PC-9 (cell line): ENCODE measurements around the gene HINFP. TPM values are rescaled to one million over a fixed set of nuclear protein-coding genes. Genes with fewer than 3 reads are reported as not detected.
A peak's percentile ranks its signal among the peaks of the same experiment; 100 is the strongest.

Source experiments
- BruUV-seq: library from RNA; stranded (reverse); fragments of 400-500 nt; replicated peaks from 2 replicates; lab custom pipeline; 2021; lab: Mats Ljungman, UMichigan
- CTCF ChIA-PET: fragments of 300-600 bp; sonication (Branson Sonifier 250); formaldehyde crosslinking; loops from one replicate; lab custom pipeline; 2022; ENCODE audit warnings: antibody characterized with exemption; lab: Charles Lee
- POLR2A ChIA-PET: fragments of 300-600 bp; sonication (Branson Sonifier 250); formaldehyde crosslinking; loops from one replicate; lab custom pipeline; 2022; ENCODE audit warnings: antibody characterized with exemption; ENCODE audit not compliant: unreplicated experiment; lab: Charles Lee
- DNase-seq, 2 experiments: peaks; one replicate each; pipeline versions ENCODE4 v3.0.0 to v3.0.0-alpha.2; 2015 to 2022; ENCODE audit warnings: mixed read lengths in 1 of 2
- H2AFZ ChIP-seq: fragments of 200-600 bp; sonication (generic); 2 replicates; pipeline ENCODE4 v1.8.1; 2017; ENCODE audit warnings: antibody characterized with exemption
- H3F3A ChIP-seq: fragments of 200-600 bp; sonication (generic); 2 replicates; pipeline ENCODE4 v1.8.1; 2017; ENCODE audit warnings: antibody characterized with exemption, mild to moderate bottlenecking, low read depth; ENCODE audit not compliant: insufficient read depth
- H3K27ac ChIP-seq: fragments of 200-600 bp; sonication (generic); 2 replicates; pipeline ENCODE4 v1.6.1; 2016; ENCODE audit warnings: mixed run types
- H3K27me3 ChIP-seq: fragments of 200-600 bp; sonication (generic); 2 replicates; pipeline ENCODE4 v1.6.1; 2016; ENCODE audit warnings: low read depth, mixed run types; ENCODE audit not compliant: insufficient read depth
- H3K36me3 ChIP-seq: fragments of 200-600 bp; sonication (generic); 2 replicates; pipeline ENCODE4 v1.6.1; 2016; ENCODE audit warnings: low read depth, mixed run types
- H3K4me1 ChIP-seq: fragments of 200-600 bp; sonication (generic); replicated peaks from 2 replicates; pipeline ENCODE4 v1.6.1; 2016; ENCODE audit warnings: mixed run types; ENCODE audit not compliant: insufficient read depth
- H3K4me2 ChIP-seq: fragments of 200-600 bp; sonication (generic); 2 replicates; pipeline ENCODE4 v1.6.1; 2017; ENCODE audit warnings: mixed run types
- H3K4me3 ChIP-seq: fragments of 200-600 bp; sonication (generic); 2 replicates; pipeline ENCODE4 v1.6.1; 2016; ENCODE audit warnings: mixed run types
- H3K79me2 ChIP-seq: fragments of 200-600 bp; sonication (generic); 2 replicates; pipeline ENCODE4 v1.6.1; 2017; ENCODE audit warnings: low read depth, mixed run types
- H3K9me2 ChIP-seq: fragments of 200-600 bp; sonication (generic); 2 replicates; pipeline ENCODE4 v1.8.1; 2017; ENCODE audit warnings: mild to moderate bottlenecking; ENCODE audit not compliant: insufficient read depth
- H3K9me3 ChIP-seq: fragments of 200-600 bp; sonication (generic); 2 replicates; pipeline ENCODE4 v1.8.1; 2016; ENCODE audit warnings: low read depth; ENCODE audit not compliant: insufficient read depth
- H4K20me1 ChIP-seq: fragments of 200-600 bp; sonication (generic); 2 replicates; pipeline ENCODE4 v1.8.1; 2017; ENCODE audit not compliant: insufficient read depth
- CTCF ChIP-seq: fragments of 200-600 bp; sonication (generic); conservative IDR thresholded peaks from 2 replicates; pipeline ENCODE4 v1.6.1; 2017; ENCODE audit warnings: mixed run types, antibody characterized with exemption, mild to moderate bottlenecking, moderate library complexity
- EZH2 ChIP-seq: fragments of 200-600 bp; sonication (generic); IDR thresholded peaks from 2 replicates; pipeline ENCODE4 v1.8.0; 2017; ENCODE audit warnings: antibody characterized with exemption, low read depth
- intact Hi-C: fragments of 100-400 bp; cut with micrococcal nuclease; formaldehyde crosslinking; loops from one replicate; pipeline ENCODE4 v1.10.0; 2022; ENCODE audit not compliant: unreplicated experiment
- total RNA-seq: library from RNA; stranded (reverse); gene quantifications from 2 replicates; pipeline ENCODE4 v1.2.3, GENCODE V29; 2021

HINFP gene
- total RNA-seq, 1 experiment from 2014 or later = 35.5 TPM

GRCh38 chr11:119148720-119149017, 27.3 kb downstream of the HINFP start:
- POLR2A ChIA-PET = no interaction called here
- peaks cover 15% of the 10 kb centered on the region; the same call in 1 of the 2 replicates for H3F3A ChIP-seq
- H3K36me3 ChIP-seq = no peaks in the 10 kb centered on the region
- TF ChIP-seq CTCF (no peak), EZH2 (no peak; the same call in 1 of the 2 replicates)
- peaks cover 48% of the 10 kb centered on the region for H3K27me3 ChIP-seq
- H3K4me2 ChIP-seq = peak overlapping the region; percentile 99
- no peaks in the 10 kb centered on the region for H4K20me1 ChIP-seq
- peaks cover 9% of the 10 kb centered on the region; the same call in 1 of the 2 replicates for H3K4me1 ChIP-seq
- peak overlapping the region; percentile 84 for H3K4me3 ChIP-seq
- DNase-seq = no peak
- H3K27ac ChIP-seq = no peak overlapping the region
- no TSS peak for BruUV-seq
- no peaks in the 10 kb centered on the region for H3K9me2 ChIP-seq
- intact Hi-C loops = no loop called here
- no peaks in the 10 kb centered on the region for H3K79me2 ChIP-seq
- CTCF ChIA-PET = no interaction called here
- peak overlapping the region; percentile 87 for H2AFZ ChIP-seq
- H3K9me3 ChIP-seq = no peaks in the 10 kb centered on the region

- no peaks in the 10 kb centered on the region for H3K36me3 ChIP-seq
- ChIA-PET POLR2A (no interaction called here), CTCF (no interaction called here)
- BruUV-seq = no TSS peak
- no peaks in the 10 kb centered on the region for H4K20me1 ChIP-seq
- peaks cover 9% of the 10 kb centered on the region; the same call in 1 of the 2 replicates for H3K4me1 ChIP-seq
- H3K4me3 ChIP-seq = peak within 1 kb of the TSS; percentile 84
- H2AFZ ChIP-seq = peak within 1 kb of the TSS; percentile 87
- H3K9me2 ChIP-seq = no peaks in the 10 kb centered on the region
- peak within 1 kb of the TSS; percentile 99 for H3K4me2 ChIP-seq
- DNase-seq = no peak
- no peaks in the 10 kb centered on the region for H3K79me2 ChIP-seq
- intact Hi-C loops = no loop called here
- H3K9me3 ChIP-seq = no peaks in the 10 kb centered on the region
- H3K27ac ChIP-seq = no peak within 1 kb of the TSS
- H3F3A ChIP-seq = peaks cover 15% of the 10 kb centered on the region; the same call in 1 of the 2 replicates
- TF ChIP-seq EZH2 = no peak
- TF ChIP-seq CTCF = no peak
- peaks cover 54% of the 10 kb centered on the region for H3K27me3 ChIP-seq
Observed at GRCh38 chr11:119149018-119149785, 27.8 kb downstream of the HINFP start, which contains the start of gene ABCG4. Gene ABCG4, plus strand, starts transcription at chr11:119149052. Its CDS starts 914 bp downstream, at chr11:119149966.

- ChIA-PET POLR2A (no interaction called here), CTCF (no interaction called here)
- Histone ChIP-seq H3K9me2 (no peaks in the 10 kb centered on the region), H3K4me3 (no peak overlapping the region), H2AFZ (no peak overlapping the region), H3K4me1 (peaks cover 9% of the 10 kb centered on the region; the same call in 1 of the 2 replicates), H3F3A (peaks cover 15% of the 10 kb centered on the region; the same call in 1 of the 2 replicates), H3K4me2 (no peak overlapping the region), H4K20me1 (no peaks in the 10 kb centered on the region), H3K79me2 (no peaks in the 10 kb centered on the region), H3K36me3 (no peaks in the 10 kb centered on the region), H3K27ac (no peak overlapping the region), H3K9me3 (no peaks in the 10 kb centered on the region), H3K27me3 (peaks cover 54% of the 10 kb centered on the region)
- TF ChIP-seq EZH2 (no peak), CTCF (no peak)
- DNase-seq = no peak
- BruUV-seq = no TSS peak
- intact Hi-C loops = no loop called here
Observed at GRCh38 chr11:119149786-119150275, 28.5 kb downstream of the HINFP start.
